NCI-H2171 (cell line): Measurements from ENCODE around the gene F8.

Source experiments
- DNase-seq: peaks from one replicate; lab custom pipeline; 2025; lab: John Stamatoyannopoulos, UW

Gene F8

DNA sequence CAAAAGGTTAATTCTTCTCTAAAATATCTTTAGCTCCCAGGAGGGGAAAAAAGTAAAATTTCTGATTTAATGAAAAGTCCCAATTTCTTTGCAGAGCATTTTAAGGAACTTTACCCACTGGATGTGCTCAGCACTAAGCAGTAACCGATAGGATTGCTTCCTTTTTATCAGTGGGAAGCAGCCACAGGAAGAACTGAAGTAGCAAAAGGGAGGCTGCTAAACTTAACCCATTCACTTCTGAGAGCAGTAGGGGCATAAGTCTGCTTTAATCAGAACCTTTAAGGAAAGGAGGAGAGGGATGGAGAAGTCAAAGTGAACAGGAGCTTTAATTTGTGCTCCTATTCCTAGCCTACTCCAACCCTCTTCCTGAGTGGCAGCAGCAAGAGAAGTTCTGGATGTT lies at the start of gene F8:
Gene F8, minus strand, starts transcription at position 139 of the 400 bp plus-strand sequence. CDS start 171 bp downstream, outside the sequence.
- DNase-seq, result no peak

DNA sequence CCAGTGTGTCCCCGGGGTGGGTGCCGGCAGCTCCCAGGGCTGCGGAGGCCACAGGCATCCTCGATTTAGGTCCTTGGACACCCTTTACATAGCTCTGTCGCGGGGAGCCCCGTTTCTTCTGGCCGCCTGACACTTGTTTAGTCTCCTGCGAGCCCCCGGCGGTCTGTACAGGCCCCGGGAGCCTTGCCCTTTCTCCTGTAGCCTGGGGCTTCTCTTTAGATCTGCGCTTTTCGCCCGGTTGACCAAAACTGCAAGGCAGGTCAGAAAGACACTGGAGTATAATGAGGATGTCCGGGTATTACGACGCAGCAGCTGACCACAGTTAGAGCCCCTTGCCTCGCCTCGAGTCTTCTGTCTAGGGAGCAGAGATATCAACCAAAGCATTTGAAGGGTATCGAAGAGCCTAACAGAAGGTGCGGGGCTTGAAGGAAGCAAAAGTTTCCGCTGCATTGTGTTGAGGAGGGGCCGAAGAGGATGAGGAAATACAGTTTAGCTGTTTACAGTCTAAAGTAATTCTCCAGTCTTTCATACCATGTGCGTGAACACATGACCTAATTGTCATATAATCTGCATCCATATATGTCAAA lies 49.3 kb upstream of the F8 start:
- no peak for DNase-seq

DNA sequence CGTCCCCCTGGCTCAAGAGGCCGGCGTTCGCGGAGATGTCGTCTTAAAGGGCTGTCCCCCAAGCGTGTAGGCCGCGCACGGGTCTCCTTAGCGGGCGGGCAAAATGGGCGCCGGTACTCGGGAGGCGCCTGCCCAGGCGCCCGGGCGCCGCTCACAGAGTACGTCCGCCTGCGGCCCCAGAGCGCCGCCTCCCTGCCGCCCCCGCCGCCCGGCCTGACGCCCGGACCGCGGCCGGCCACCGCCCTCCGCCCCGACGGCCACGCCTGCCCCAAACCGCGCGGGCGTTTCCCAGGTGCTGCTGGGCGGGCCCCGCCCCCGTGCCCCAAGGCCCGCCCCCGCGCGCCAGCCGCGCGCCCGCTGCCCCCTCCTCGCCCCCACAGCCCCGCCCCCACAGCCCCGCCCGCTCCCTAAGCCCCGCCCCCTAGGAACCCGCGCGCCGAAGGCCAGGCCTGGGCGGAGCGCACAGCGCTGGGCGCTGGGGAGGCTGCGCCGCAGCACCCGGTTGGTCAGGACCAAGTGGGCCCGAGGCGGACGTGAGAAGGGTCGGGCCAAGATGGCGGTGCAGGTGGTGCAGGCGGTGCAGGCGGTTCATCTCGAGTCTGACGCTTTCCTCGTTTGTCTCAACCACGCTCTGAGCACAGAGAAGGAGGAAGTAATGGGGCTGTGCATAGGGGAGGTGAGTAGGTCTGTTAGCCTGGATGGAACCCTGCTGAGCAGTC lies 48.6 kb upstream of the F8 start, which contains the start of the genes BRCC3, CMC4 and MTCP1:
Gene BRCC3, plus strand, starts transcription at position 534 of the 719 bp plus-strand sequence. Its CDS starts 20 bp downstream, at position 554.
Gene CMC4, minus strand, starts transcription at position 162 of the 719 bp plus-strand sequence. CDS start 7,113 bp downstream, outside the sequence.
Gene MTCP1, minus strand, starts transcription at position 162 of the 719 bp plus-strand sequence. CDS start 5,126 bp downstream, outside the sequence.
- DNase-seq, result peak; percentile 68

DNA sequence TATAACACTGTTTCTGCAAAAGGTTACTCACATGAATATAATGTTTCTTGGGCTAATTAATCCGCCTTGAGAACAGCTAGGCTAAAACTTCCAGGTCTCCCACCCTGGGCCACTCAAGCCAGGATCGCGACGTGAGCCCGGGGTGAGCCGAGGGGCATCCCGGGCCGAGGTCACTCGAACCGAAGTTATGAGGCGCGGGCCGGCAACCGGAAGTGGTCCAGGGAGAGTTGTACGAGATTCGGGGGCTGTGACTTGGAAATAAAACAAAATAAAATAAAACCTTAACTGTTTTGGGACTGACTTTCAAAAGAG lies 48.1 kb upstream of the F8 start:
- DNase-seq, result no peak

DNA sequence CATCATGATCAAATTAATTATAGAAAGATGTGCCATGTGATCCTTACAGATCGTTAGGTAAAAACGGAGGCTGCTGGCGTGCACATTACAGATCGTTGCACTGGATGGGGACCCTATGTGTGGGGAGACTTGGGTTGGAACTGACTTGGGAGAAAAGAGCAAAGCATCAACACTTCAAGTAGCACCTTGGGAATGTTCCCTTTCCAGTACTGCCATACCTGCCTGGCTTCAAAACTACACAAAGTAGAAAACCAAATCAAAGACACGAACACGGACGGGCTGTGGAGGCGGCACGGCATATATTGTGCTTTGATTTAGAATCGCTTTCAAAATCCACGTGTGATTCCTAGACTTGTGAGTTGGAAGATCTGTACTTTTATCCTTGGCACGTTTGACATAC lies 47.5 kb upstream of the F8 start:
- no peak for DNase-seq

DNA sequence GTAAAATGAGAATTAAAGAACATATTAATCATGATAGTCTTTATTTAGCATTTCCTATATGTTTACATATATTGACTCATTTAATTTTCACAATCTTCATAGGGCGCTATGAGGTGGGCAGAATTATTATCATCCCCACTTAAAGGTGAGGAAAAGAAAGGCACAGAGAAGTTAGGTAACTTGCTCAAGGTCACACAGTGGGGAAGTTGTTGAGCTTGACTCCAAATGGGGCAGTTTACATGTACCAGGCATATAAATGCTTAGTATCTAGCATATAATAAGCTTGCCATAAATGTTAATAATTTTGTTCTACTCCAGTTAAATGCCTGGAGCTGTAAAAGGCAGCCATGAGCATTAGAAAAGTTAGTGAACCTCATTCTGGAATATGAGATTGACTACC lies 46.9 kb upstream of the F8 start:
- DNase-seq, result no peak

DNA sequence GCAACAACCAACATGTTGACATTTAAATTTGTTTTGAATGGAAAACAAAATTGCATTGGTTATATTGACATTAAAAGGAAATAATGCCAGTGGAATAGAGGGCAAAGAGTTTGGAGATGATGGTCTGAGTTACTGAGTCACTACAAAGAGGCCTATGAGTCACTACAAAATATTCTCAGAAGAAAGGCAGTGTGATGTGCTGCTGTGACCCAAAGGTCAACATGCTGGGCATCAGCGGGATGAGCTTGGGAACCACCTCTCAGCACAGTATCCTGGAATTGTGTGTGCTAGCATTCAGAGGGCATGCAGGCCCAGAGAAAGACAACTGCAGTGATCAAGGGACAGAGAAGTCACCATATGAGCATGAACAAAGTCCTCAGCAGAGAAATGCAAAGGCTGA lies 45.6 kb upstream of the F8 start:
- DNase-seq, result no peak

DNA sequence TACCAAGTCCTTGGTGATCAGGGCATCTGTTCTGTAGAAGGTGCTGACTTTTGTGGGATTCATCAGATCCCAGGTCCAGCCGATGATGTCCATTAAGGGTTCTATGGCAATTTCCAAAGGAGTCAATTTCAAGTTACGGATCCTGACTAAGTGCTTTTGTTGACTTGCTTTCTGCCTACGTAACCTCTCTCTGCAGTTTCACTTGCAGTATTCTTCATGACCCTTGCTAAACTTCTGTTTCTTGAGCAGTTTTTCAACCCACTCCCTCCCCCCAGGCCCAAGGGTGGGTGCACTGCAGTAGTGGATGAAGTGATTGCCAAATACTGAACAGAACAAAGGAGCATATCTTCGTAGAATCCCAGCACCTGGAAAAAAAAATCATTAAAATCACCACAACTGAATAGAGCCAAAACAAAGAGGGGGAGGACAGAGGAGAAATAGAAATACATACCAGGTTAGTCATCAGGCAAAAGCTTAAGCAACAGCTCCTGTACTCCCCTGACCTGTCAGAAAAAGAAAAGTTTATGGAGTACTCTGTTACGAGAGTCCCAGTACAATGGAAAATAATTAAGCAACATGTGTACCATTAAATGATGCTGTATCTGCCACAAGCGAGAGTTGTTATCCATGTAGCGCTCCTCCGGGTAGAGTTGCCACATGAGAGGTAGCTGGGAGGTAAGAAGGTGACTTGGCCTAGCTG lies 42.7 kb upstream of the F8 start:
- DNase-seq, result no peak

DNA sequence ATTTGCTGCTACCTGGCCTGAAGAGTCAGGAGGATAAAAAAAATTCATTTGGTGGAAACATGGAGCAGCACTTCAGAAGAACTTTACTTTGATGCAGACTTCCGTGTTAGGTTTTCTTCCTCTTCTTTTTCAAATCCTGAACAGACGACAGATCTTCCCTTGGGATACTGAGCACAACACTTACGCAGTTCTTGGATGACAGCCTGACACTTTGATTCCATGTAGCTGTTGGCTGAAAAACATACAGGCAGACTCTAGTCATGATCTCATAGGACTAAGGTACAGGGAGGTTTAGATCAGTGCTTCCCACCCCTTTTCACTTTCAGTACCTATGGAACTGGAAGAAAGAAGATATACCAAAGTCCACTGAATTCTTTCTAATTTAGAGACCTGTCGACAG lies 39.2 kb upstream of the F8 start:
- DNase-seq, result no peak

DNA sequence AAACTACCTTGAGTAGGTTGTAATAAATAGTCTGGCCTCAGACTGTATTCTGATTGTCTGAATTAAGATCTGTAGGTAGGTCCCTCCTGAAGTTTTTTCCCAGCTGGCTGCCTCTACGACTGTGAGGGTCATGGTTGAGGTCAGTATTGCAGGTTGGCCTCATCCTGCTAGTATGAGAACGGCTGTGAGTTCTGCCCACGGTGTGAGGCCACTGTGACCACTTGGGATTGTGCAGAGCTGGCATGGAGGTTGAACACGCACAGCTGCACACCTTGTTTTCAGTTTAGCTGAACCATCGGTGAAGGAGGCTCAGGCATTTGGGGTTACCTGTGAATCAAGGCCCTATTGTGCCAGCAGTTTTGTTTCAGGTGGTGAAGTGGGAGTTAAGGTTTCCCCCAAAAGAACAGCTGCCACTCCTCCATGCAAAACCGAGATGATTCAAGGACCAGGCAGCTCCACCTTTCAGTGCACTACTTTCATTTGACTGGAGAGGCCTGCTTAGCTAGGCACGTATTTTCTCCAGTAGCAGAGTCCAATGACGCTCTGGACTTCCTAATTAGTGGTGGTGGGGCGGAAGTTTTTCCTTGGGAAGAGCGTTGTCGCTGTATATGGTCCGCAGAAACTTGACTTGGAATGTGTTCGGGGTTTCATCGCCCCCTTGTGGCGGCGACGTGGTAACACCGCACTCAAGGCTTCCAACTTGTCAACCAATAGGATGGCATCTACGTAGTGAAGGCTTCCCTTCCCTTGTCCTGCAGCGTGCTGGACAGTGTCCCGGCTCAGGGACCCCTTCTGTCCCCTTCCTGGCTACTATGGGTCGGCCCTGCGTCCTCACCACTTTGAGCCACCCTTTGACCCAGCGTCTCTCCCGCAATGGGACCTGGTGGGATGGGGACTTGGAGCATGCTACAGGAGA lies 34.6 kb upstream of the F8 start:
- DNase-seq, result no peak

DNA sequence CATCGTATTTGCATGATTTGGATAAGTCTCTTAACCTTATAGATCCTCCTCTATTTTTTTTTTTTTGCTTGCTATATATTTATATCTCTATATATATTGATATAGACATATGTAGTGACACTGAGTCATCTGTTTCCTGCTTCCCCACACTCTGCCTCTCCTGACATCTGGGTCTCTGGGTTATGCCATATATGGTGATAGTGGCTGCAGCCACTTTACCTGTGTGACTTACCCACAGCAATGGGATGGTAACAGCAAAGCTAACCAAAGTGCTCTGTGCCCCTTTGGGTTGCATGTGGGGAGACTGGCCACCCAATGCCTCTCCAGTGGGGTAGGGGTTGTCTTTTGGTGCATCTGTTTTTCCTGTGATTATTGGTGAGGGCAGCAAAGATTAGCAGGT lies 33.9 kb upstream of the F8 start:
- DNase-seq, result no peak

DNA sequence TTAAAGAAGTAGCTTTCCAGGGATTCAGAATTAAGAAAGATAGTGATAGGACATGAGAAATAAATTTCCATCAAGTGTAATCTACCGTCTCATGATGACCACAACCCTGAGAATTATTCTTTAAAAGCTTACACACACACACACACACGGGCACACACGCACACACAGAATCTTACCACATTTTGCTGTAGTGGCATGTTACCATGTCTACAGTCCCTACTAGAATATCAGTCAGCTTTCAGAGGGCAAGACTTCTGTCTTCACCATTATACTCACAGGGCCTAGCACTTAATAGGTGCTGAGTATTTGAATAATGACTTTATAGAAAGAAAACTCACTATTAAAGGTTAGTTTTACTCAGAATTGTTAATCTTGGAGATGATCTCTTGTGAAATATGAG lies 33.0 kb upstream of the F8 start:
- DNase-seq, result no peak

DNA sequence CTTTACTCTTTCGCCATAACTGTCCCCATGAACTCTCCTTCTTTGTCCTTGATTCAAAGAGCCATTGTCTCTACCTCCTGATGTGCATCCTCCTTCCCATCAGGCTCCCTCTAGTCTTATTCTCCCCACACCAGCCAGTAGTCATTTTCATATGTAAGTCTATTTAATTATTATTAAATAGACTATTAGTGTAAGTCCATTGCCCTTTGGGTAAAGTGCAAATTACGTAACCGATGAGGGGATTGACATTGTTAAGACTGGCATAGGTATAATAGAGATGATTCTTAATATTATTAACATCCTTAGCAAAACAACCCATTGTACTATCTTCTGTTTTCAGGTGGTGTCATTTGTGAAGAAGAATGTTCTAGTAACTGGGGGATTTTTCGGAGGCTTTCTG lies 31.7 kb upstream of the F8 start:
- DNase-seq, result no peak

DNA sequence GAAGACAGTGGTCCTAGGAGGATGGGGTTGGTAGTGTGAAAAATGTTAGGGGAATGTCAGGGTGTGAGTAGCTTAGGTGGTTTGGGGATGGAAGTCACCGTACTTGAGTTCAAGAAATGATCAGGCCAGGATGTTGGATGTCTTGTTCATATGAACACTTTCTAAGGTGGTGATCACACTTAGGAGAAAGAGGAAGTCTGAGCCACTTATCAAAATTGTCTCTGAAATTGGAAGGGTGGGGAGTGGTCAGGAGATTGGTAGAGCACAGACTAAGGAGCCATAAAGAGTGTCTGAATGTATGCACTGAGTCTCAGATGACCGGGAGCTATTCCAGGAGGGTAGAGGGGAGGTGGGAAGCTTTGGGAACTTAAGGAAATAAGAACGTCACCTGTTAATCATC lies 31.1 kb upstream of the F8 start:
- no peak for DNase-seq

DNA sequence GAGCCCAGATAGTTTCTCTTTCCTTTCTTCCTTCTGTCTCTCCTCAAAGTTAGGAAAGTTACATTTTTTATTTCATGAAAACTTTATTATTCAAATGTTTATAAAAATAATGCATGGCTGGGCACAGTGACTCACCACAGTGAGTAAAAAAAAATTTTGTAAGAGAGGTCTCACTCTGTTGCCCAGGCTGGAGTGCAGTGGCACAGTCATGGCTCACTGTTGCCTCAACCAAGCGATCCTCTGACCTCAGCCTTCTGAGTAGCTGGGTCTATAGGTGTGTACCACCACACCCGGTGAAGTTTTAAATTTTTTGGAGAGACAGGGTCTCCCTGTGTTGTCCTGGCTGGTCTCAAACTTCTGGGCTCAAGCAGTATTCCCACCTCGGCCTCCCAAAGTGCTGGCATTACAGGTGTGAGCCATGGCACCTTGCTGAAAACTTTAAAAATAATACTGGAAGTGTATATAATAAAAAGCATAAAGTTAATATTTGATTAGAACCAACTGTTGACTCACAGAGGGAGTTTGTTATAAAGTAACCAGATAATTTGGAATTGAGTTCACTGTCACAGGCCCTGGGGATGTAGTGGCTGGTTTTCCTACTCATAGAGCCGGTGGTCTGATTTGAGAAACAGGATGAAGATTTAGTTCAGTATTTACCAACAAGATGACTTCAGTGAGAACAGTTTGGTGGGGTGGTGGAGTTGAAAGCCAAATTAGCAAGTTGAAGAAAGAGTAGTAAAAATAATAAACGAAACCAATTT lies 30.4 kb upstream of the F8 start:
- DNase-seq, result no peak

DNA sequence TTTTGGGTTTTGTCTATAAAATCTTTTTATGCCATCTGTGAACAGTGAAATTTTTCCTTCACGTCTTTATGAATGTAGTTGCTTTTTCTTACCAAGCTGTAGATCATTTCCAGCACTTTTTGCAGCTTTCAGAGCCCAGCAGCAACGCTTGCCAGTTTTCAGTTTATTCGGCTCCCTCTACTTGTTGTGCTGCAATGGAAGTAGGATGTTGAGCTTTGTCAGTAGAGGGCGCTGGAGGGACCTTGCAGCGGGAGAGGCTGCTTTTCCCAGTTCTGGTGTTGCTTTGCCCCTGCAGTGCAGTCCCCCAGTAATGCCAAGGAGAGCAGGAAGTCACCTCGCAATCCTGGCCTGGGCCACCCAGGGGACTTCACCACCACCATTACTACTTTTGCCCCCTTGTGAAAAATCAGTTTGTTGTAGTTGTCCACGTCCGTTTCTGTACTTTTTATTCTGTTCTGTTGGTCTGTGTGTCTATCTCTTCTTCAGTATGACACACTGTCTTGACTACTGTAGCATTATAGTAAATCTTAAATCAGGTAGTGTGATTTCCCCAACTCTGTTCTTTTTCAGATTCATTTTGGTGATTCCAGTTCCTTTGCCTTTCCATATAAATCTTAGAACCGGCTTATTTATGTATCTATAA lies 26.6 kb upstream of the F8 start:
- no peak for DNase-seq

DNA sequence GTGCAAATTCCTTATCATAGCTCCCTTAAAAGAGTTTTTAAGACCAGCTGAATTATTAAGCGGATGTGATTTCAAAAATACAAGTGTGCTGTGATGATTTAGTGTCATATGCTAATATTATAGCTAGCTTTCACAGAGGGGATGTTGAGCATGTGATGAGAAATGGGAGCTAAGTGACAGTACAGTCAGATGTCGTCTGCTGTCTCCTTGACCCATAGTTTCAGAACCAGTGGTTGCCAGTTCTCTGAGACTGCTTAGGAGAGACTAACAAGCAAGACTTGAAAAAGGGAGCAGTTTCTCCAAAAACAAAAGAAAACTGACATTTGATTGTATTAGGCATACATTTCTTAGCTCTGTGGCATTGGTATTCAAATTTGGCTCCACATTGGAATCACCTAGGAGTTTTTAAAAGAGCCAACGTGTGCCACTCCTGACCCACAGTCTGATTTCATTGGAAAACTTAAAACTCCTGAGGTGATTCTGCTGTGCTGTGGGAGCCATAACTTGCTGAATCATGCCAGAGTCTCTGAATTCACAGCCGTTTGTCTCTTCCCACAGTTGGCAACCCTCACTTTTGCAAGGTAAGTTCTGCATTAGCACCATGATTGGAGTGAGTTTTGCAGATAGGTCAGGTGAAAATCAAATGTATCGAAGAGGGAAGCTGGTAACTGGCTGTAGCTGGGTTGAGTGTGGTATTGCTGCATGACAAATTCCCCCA lies 24.4 kb upstream of the F8 start:
- no peak for DNase-seq

DNA sequence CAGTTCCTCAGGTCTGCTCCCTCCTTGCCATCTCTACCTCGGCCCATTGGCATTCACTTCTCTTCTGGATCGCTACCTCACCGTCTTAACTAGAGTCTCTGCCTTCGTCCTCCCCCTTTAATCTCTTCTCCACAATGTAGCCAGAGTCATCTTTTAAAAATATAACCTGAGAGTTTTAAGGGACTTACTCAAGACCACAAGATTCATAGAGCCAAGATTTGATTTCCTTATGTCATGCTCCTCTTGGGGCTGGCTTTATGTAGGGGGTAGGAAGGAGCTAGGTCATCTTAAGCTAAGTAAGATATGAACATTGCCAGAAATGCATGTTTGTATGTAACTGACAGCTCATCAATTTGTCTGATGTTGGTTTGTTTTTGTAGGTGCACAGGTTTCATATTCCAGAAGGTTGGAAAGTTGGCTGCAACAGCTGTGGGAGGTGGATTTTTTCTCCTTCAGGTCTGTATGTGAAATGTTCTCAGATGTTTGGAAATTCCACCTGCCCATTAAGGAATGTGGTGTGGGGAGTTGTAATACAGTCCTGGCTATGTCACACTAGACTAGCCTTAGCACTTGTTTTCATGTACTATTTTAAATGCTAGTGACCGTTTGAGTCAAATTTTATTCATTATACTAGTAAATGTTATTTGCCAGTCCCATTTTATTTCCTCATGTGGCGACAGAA lies 23.7 kb upstream of the F8 start:
- DNase-seq, result no peak

DNA sequence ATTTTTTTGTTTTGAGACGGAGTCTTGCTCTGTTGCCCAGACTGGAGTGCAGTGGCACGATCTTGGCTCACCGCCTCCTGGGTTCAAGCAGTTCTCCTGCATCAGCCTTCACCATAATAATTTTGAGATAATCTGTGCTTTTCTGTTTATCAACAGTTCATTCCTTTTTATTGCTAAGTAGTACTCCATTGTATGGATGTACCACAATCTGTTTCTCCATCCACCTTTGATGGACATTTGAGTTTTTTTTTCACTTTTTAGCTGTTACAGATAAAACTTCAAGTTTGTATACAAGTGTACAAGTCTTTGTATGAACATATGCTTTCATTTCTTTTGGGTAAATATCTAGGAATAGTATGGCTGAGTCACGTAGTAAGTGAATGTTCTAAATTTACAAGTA lies 13.2 kb upstream of the F8 start:
- DNase-seq, result no peak

DNA sequence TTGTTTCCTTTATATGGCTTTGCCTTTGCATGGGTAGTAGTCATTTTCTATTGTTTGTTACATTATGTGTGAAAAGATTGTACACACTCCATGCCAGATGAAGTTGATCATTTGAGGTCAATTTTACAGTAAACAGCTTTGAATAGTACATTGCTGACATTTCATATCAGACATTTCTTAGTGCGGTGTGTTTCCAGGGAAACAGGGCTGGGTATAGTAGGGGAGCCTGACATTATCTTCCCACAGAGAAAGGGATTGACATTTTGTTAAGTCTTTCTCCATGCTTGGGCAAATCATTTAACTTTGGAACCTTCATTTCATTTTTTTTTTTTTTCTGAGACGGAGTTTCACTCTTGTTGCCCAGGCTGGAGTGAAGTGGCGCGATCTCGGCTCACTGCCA lies 9.1 kb upstream of the F8 start:
- no peak for DNase-seq
